Mucosa of stomach (tissue), 1 donor: ENCODE measurements around the gene FRAS1.
"Not testable (repeated sequence)": the region's sequence is repeated elsewhere in the genome, so short reads cannot be mapped to it uniquely, and the experiment has no call there.

Experiments used
- H3K27me3 ChIP-seq: one replicate; pipeline ENCODE4 v1.7.0; 2013; ENCODE audit warnings: mild to moderate bottlenecking, low read length; ENCODE audit not compliant: control insufficient read depth, insufficient read depth
- H3K36me3 ChIP-seq: one replicate; pipeline ENCODE4 v1.7.0; 2013; ENCODE audit warnings: low read length; ENCODE audit not compliant: control insufficient read depth, insufficient read depth
- H3K4me1 ChIP-seq: one replicate; pipeline ENCODE4 v1.7.0; 2013; ENCODE audit warnings: mild to moderate bottlenecking, low read length; ENCODE audit not compliant: control insufficient read depth, insufficient read depth
- H3K4me3 ChIP-seq: one replicate; pipeline ENCODE4 v1.7.0; 2013; ENCODE audit warnings: low read length
- H3K9ac ChIP-seq: one replicate; pipeline ENCODE4 v1.7.0; 2013; ENCODE audit warnings: mild to moderate bottlenecking, low read length, moderate library complexity
- H3K9me3 ChIP-seq: one replicate; pipeline ENCODE4 v1.7.0; 2013; ENCODE audit warnings: mild to moderate bottlenecking, low read length, moderate library complexity; ENCODE audit not compliant: control insufficient read depth
- donor health status: Pancreatic carcinoma.

FRAS1 gene

GRCh38 chr4:78460368-78460767, 403.2 kb downstream of the FRAS1 start:
- H3K36me3 ChIP-seq = no peaks in the 10 kb centered on the region
- H3K4me3 ChIP-seq = no peak overlapping the region
- no peaks in the 10 kb centered on the region for H3K9me3 ChIP-seq
- no peaks in the 10 kb centered on the region for H3K27me3 ChIP-seq
- no peak overlapping the region for H3K9ac ChIP-seq
- H3K4me1 ChIP-seq = no peaks in the 10 kb centered on the region

DNA sequence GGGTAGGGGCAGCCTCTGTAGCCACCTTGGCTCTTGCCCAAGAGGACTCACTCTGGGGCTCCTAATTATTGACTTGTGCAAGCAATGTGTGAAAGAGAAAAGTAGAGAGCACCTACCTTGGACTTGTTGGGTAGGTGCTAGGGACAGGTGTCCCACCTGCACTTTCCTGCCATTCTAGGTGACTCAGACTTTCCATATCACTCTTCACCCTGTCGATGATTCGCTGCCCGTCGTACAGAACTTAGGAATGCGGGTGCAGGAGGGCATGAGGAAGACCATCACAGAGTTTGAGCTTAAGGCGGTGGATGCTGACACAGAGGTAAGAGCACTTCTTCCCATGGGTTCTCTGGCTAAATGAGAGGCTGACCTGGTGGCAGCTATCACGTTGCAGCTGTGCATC, 407.1 kb downstream of the FRAS1 start:
- H3K36me3 ChIP-seq = no peaks in the 10 kb centered on the region
- no peaks in the 10 kb centered on the region for H3K4me1 ChIP-seq
- H3K27me3 ChIP-seq = no peaks in the 10 kb centered on the region
- H3K9me3 ChIP-seq = no peaks in the 10 kb centered on the region
- no peak overlapping the region for H3K4me3 ChIP-seq
- no peak overlapping the region for H3K9ac ChIP-seq

GRCh38 chr4:78467223-78467622, 410.1 kb downstream of the FRAS1 start:
- not testable (repeated sequence) for H3K9me3 ChIP-seq, H3K4me3 ChIP-seq, H3K9ac ChIP-seq, H3K36me3 ChIP-seq, H3K27me3 ChIP-seq, H3K4me1 ChIP-seq

DNA sequence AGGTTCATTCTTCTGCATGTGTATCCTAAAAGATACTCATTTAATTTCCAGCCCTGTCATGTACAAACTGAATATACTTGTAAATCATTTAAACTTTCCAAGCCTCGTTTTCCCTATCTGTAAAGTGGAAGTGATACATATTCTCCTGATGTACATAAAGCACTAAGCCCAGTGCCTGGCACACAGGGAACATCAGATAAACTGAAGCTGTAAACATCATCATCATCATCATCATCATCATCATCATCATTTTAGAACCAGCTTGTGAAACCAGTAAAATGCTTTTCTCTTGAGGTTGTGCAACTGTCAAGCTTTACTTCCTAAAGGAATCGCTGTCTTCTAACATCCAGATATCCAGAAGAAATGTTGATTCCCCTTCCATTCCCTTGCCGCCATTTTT, 411.1 kb downstream of the FRAS1 start:
- Histone ChIP-seq H3K27me3 (no peaks in the 10 kb centered on the region), H3K4me1 (no peaks in the 10 kb centered on the region), H3K4me3 (no peak overlapping the region), H3K36me3 (no peaks in the 10 kb centered on the region), H3K9ac (no peak overlapping the region), H3K9me3 (no peaks in the 10 kb centered on the region)

GRCh38 chr4:78476108-78476704, 419.1 kb downstream of the FRAS1 start:
- H3K4me3 ChIP-seq = no peak overlapping the region
- H3K9me3 ChIP-seq = no peaks in the 10 kb centered on the region
- H3K9ac ChIP-seq = no peak overlapping the region

GRCh38 chr4:78477276-78477675, 420.2 kb downstream of the FRAS1 start:
- no peaks in the 10 kb centered on the region for H3K27me3 ChIP-seq
- H3K4me1 ChIP-seq = no peaks in the 10 kb centered on the region
- no peak overlapping the region for H3K9ac ChIP-seq
- H3K9me3 ChIP-seq = no peaks in the 10 kb centered on the region
- no peak overlapping the region for H3K4me3 ChIP-seq
- H3K36me3 ChIP-seq = no peaks in the 10 kb centered on the region

More at GRCh38 chr4:78476108-78476704, 419.1 kb downstream of the FRAS1 start:
- Histone ChIP-seq H3K36me3 (no peaks in the 10 kb centered on the region), H3K27me3 (no peaks in the 10 kb centered on the region), H3K4me1 (no peaks in the 10 kb centered on the region)

GRCh38 chr4:78478523-78478922, 421.4 kb downstream of the FRAS1 start:
- H3K9me3 ChIP-seq = no peaks in the 10 kb centered on the region
- H3K27me3 ChIP-seq = no peaks in the 10 kb centered on the region
- H3K4me3 ChIP-seq = no peak overlapping the region
- H3K4me1 ChIP-seq = no peaks in the 10 kb centered on the region
- H3K9ac ChIP-seq = no peak overlapping the region
- no peaks in the 10 kb centered on the region for H3K36me3 ChIP-seq

DNA sequence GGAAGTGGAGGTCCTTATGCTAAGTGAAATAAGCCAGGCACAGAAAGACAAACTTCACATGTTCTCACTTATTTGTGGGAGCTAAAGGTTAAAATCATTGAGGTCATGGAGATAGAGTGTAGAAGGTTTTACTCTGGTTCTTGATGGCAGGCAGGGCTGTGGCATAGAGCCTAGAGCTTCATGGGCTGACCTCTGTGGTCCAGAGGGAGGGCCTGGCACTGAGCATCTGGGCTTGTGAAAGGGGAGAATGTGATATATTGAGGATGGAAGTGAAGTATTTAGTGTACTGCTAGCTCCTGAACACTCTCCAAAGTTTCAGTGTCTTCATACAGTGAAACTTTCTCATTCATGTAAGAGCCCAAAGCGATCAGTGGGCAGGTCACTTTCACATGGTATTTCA, 423.2 kb downstream of the FRAS1 start:
- H3K9ac ChIP-seq = no peak overlapping the region
- no peaks in the 10 kb centered on the region for H3K36me3 ChIP-seq
- no peaks in the 10 kb centered on the region for H3K27me3 ChIP-seq
- no peaks in the 10 kb centered on the region for H3K4me1 ChIP-seq
- no peak overlapping the region for H3K4me3 ChIP-seq
- no peaks in the 10 kb centered on the region for H3K9me3 ChIP-seq

GRCh38 chr4:78481180-78481579, 424.1 kb downstream of the FRAS1 start:
- Histone ChIP-seq H3K9me3 (no peaks in the 10 kb centered on the region), H3K4me3 (no peak overlapping the region), H3K27me3 (no peaks in the 10 kb centered on the region), H3K9ac (no peak overlapping the region), H3K36me3 (no peaks in the 10 kb centered on the region), H3K4me1 (no peaks in the 10 kb centered on the region)

DNA sequence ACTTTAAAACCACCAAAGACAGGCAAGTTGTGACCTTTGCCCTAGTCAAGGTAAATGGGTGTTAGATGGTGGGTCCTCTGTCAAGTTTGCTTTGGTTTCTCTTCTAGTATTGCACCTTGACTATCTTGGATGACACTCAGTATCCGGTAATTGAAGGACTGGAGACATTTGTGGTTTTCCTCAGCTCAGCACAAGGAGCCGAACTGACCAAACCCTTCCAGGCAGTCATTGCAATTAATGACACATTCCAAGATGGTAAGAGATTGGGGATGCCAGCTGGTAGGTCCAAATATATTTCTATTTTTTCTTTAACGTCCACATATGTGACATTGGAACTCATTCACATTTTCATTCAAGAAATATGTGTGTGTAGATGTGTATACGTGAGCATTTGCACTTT, 425.2 kb downstream of the FRAS1 start:
- Histone ChIP-seq H3K4me3 (no peak overlapping the region), H3K9ac (no peak overlapping the region), H3K9me3 (no peaks in the 10 kb centered on the region), H3K36me3 (no peaks in the 10 kb centered on the region), H3K4me1 (no peaks in the 10 kb centered on the region), H3K27me3 (no peaks in the 10 kb centered on the region)

DNA sequence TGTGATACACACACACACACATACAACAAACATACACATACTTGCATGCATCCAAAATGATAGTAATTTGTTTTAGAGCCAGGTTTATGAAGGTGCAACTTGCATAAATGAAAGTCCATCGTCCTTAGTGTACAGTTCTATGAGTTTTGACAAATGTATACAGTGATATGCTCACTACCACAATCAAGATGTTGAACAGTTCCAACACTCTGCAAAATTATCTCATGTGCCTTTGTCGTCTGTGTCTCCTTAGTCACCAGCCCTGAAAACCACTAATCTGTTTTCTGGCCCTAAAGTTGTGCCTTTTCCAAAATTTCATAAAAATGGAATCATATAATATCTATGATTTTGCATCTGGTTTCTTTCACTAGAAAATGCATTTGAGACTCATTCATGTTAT, 426.7 kb downstream of the FRAS1 start:
- Histone ChIP-seq H3K9ac (no peak overlapping the region), H3K4me1 (no peaks in the 10 kb centered on the region), H3K27me3 (no peaks in the 10 kb centered on the region), H3K9me3 (no peaks in the 10 kb centered on the region), H3K4me3 (no peak overlapping the region), H3K36me3 (no peaks in the 10 kb centered on the region)

GRCh38 chr4:78484574-78484973, 427.5 kb downstream of the FRAS1 start:
- Histone ChIP-seq H3K4me3 (no peak overlapping the region), H3K36me3 (no peaks in the 10 kb centered on the region), H3K27me3 (no peaks in the 10 kb centered on the region), H3K4me1 (no peaks in the 10 kb centered on the region), H3K9ac (no peak overlapping the region), H3K9me3 (no peaks in the 10 kb centered on the region)

DNA sequence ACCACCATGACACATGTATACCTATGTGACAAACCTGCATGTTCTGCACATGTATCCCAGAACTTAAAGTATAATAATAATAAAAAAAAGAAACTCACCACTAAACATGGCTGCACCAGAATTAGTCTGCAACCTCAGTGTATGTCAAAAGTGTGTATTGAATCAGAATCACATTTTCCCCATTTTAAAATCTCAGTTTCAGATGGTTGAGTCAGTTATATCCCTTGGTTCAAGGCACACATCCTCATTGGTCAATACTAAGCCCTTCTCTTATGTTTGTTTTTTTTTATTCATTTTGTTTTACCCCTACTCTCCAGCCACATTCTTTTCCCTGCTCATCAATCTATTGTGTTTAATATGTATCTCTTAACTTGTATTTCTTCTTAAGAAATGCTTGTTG, 436.6 kb downstream of the FRAS1 start:
- no peaks in the 10 kb centered on the region for H3K4me1 ChIP-seq
- no peaks in the 10 kb centered on the region for H3K36me3 ChIP-seq
- H3K9ac ChIP-seq = no peak overlapping the region
- H3K27me3 ChIP-seq = no peaks in the 10 kb centered on the region
- no peak overlapping the region for H3K4me3 ChIP-seq
- H3K9me3 ChIP-seq = no peaks in the 10 kb centered on the region
